GM08714 (cell line): ENCODE data around the gene NECAB3.
"Not testable (repeated sequence)": the region's sequence is repeated elsewhere in the genome, so short reads cannot be mapped to it uniquely, and the experiment has no call there.

Experiments
- H3K4me3 ChIP-seq: fragments of 200-500 bp; sonication (Bioruptor generic); 2 replicates; pipeline ENCODE4 v1.5.1; 2014; ENCODE audit warnings: mild to moderate bottlenecking, low read length, inconsistent platforms
- ZNF274 ChIP-seq: IDR thresholded peaks from 2 replicates; pipeline ENCODE4 v1.6.1; 2012; ENCODE audit warnings: mild to moderate bottlenecking, low read depth, low read length

NECAB3 gene

DNA sequence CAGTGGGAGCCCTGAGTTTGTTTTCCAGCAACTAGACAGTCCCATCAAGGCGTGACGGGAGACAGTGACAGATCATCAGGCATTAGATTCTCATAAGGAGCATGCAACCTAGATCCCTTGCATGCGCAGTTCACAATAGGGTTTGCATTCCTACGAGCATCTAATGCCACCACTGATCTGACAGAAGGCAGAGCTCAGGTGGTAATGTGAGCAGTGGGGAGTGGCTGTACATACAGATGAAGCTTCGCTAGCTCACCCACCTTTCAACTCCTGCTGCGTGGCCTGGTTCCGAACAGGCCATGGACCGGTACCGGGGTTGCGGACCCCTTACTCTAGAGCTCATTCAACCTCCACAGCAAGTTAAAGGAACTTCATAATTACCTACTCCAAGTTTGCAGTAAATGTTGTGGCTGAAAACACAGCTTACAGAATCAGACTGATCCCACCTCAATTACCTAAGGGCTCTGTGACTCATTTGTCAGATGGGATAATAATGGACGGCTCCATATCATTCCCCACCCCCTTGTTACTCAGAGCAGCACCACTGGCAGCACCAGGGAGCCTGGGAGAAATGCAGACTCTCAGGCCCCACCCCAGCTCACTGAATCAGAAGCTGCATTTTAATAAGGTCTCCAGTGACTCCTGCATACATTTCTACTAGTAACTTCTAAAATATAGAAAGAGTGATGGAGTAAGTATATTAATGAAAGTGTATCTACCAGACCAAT lies 30.1 kb upstream of the NECAB3 start:
- TF ChIP-seq ZNF274, result no peak
- no peak overlapping the region for H3K4me3 ChIP-seq

DNA sequence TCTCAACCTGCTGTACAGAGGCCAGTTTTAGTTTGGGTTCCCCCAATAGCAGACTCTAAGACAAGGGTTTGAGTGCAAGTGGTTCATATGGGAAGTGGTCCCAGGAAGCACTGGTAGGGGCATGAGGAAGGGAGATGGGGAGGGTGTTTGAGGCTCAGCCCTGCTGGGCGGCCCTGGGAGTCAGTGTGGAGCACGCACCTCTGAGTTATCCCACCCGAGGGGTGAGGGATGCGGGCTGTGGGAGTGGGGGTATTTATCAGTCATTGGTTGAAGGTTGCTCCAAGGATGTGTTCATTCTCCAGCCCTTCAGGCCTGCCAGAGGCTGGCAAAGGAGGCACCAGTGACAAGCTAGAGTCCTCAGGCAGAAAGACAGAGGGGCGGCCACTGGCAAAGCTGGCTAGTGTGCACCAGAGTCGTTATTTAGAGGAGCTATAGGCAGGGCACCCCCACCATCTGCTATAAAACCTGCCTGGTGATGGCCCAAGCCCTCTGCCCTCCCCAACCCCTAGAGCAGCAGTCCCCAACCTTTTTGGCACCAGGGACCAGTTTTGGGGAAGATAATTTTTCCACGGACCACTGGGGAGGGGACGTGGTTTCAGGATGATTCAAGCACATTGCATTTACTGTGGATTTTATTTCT lies 29.4 kb upstream of the NECAB3 start:
- no peak overlapping the region for H3K4me3 ChIP-seq
- no peak for TF ChIP-seq ZNF274

- no peak for TF ChIP-seq ZNF274
- no peak overlapping the region for H3K4me3 ChIP-seq
Measured at GRCh38 chr20:33702861-33703260, 28.6 kb upstream of the NECAB3 start.

GRCh38 chr20:33701629-33702450 lies 27.6 kb upstream of the NECAB3 start:
- TF ChIP-seq ZNF274, result no peak

GRCh38 chr20:33700696-33701441 lies 26.6 kb upstream of the NECAB3 start:
- not testable (repeated sequence) for H3K4me3 ChIP-seq

More at GRCh38 chr20:33701629-33702450, 27.6 kb upstream of the NECAB3 start:
- no peak overlapping the region for H3K4me3 ChIP-seq

DNA sequence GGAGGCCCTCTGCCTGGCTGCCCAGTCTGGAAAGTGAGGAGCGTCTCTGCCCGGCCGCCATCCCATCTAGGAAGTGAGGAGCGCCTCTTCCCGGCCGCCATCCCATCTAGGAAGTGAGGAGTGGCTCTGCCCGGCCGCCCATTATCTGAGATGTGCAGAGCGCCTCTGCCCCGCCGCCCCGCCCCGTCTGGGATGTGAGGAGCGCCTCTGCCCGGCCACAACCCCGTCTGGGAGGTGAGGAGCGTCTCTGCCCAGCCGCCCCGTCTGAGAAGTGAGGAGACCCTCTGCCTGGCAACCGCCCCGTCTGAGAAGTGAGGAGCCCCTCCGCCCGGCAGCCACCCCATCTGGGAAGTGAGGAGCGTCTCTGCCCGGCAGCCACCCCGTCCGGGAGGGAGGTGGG lies 24.7 kb upstream of the NECAB3 start:
- not testable (repeated sequence) for H3K4me3 ChIP-seq

DNA sequence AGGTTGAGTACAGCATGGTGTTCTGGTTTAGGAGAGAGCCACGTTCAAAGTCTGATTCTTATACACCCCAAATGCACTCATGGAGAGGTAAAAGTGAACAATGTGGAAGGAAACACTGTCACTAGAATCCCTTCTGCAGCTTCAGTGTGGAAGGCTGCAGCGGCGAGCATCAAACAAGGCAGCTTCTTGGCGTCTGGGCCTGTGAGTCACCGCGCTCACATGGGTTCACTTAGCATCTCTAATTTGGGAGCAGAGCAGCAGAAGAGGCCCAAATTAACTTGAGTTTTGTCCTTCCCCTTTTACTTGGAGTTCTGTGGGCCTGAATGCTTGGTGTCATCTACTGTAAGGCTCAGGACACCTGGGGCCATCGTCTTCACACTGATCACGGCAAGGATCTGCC lies 22.9 kb upstream of the NECAB3 start:
- no peak for TF ChIP-seq ZNF274
- no peak overlapping the region for H3K4me3 ChIP-seq

GRCh38 chr20:33696448-33696847 lies 22.2 kb upstream of the NECAB3 start:
- no peak for TF ChIP-seq ZNF274
- H3K4me3 ChIP-seq, result no peak overlapping the region

DNA sequence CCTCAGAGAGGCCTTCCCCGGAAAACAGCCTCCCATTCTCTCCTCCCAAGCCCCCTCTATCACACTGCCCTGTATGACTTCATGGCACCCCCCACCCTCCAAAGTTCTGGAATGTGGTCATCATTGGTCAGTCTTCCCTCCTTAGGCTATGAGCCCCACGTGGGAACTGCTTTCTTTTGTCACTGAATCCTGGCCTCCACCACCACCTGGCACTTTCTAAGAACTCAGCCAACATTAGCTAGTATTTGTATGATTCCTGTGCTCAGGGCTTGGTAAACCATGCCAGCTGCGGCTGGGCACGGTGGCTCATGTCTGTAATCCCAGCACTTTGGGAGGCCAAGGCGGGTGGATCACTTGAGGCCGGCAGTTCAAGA lies 20.4 kb upstream of the NECAB3 start:
- no peak overlapping the region for H3K4me3 ChIP-seq
- TF ChIP-seq ZNF274, result no peak

- no peak for TF ChIP-seq ZNF274
- no peak overlapping the region for H3K4me3 ChIP-seq
Measured at GRCh38 chr20:33693741-33694638, 19.8 kb upstream of the NECAB3 start.

DNA sequence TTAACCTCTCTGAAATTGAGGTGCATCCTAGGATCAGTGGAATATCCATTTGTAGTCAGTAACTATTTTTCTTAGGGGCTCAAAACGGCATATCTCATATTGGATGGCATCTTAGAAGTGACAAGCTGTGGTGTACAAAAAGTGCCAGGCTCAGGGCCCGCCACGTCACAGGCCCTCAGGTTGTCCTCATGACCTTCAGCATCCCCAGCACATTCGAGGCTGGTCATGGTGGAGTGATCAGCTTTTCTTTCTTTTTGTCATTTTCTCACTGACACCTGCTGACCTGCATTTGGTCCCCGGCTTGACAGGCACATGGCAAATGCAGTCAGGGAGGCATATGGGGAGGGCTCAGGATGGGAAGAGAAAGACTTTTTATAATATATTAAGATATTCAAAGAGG lies 19.1 kb upstream of the NECAB3 start:
- no peak for TF ChIP-seq ZNF274
- no peak overlapping the region for H3K4me3 ChIP-seq

- no peak for TF ChIP-seq ZNF274
- H3K4me3 ChIP-seq, result no peak overlapping the region
Measured at GRCh38 chr20:33689973-33690372, 15.7 kb upstream of the NECAB3 start.

GRCh38 chr20:33689493-33689892 lies 15.3 kb upstream of the NECAB3 start:
- no peak overlapping the region for H3K4me3 ChIP-seq
- no peak for TF ChIP-seq ZNF274
